Spinal cord (tissue), 10 donors: ENCODE results near the gene NPTXR. TPM values are rescaled to one million over a fixed set of nuclear protein-coding genes. Genes with fewer than 3 reads are reported as not detected.
A peak's percentile ranks its signal among the peaks of the same experiment; 100 is the strongest.

ENCODE experiments used
- DNase-seq, 6 donors: peaks; one replicate each; pipeline versions ENCODE4 v3.0.0 to v3.0.0-alpha.2; 2013 to 2015; ENCODE audit warnings: low spot score in 6 of 6, low read depth in 4 of 6
- H3K27ac ChIP-seq: one replicate; pipeline ENCODE4 v1.5.1; 2013; ENCODE audit warnings: low read depth, low read length, control low read depth
- H3K27me3 ChIP-seq: one replicate; pipeline ENCODE4 v1.6.1; 2013; ENCODE audit warnings: low read length; ENCODE audit not compliant: control insufficient read depth, insufficient read depth
- H3K36me3 ChIP-seq: one replicate; pipeline ENCODE4 v1.6.1; 2013; ENCODE audit warnings: low read length; ENCODE audit not compliant: control insufficient read depth, insufficient read depth
- H3K4me1 ChIP-seq: one replicate; pipeline ENCODE4 v1.6.1; 2013; ENCODE audit warnings: low read length; ENCODE audit not compliant: control insufficient read depth, insufficient read depth
- H3K4me3 ChIP-seq: one replicate; pipeline ENCODE4 v1.5.1; 2013; ENCODE audit warnings: low read depth, low read length, control low read depth
- H3K9me3 ChIP-seq: one replicate; pipeline ENCODE4 v1.6.1; 2013; ENCODE audit warnings: low read length; ENCODE audit not compliant: control insufficient read depth, insufficient read depth
- WGBS: methylation state at CpG from one replicate; pipeline ENCODE4 v1.1.5; 2013; ENCODE audit warnings: missing lambda C conversion rate; ENCODE audit not compliant: insufficient coverage; 5-methylcytosine and 5-hydroxymethylcytosine counted together
- polyA plus RNA-seq, 2 donors: library from polyadenylated mRNA; unstranded; fragments of 120-200 nt; gene quantifications; one replicate each; pipeline ENCODE4 v1.2.1, GENCODE V29; 2013; ENCODE audit not compliant: insufficient read length in 2 of 2
- total RNA-seq, 2 donors: library from RNA; depleted of rRNA in 1 of 2; stranded (reverse); fragments of 120-200 nt in 1 of 2; fragments of >200 nt in 1 of 2; gene quantifications; one replicate each; pipeline versions ENCODE4 v1.2.3 to v1.2.4, GENCODE V29; 2013 to 2014
- donor health status: healthy.

NPTXR gene
- total and polyA plus RNA-seq, 4 donors, result 12.0 to 94.0 (median 59.8) TPM

- no peak for DNase-seq
- peaks cover 47% of the 10 kb centered on the region for H3K4me1 ChIP-seq
- WGBS, result 69% methylated on average over 5 of the region's 14 CpGs
- no peak overlapping the region for H3K27ac ChIP-seq
- no peaks in the 10 kb centered on the region for H3K27me3 ChIP-seq
- H3K36me3 ChIP-seq, result peaks cover 61% of the 10 kb centered on the region
- no peaks in the 10 kb centered on the region for H3K9me3 ChIP-seq
- no peak overlapping the region for H3K4me3 ChIP-seq
Measured at GRCh38 chr22:38783095-38783615, 60.7 kb downstream of the NPTXR start.

GRCh38 chr22:38782402-38783094 lies 61.3 kb downstream of the NPTXR start:
- H3K9me3 ChIP-seq, result no peaks in the 10 kb centered on the region
- no peak overlapping the region for H3K27ac ChIP-seq
- H3K4me1 ChIP-seq, result peaks cover 41% of the 10 kb centered on the region
- peak in 1 of 6 donors; percentile 43 for DNase-seq
- H3K4me3 ChIP-seq, result no peak overlapping the region
- WGBS, result 49% methylated on average over 5 of the region's 13 CpGs
- no peaks in the 10 kb centered on the region for H3K27me3 ChIP-seq
- peaks cover 66% of the 10 kb centered on the region for H3K36me3 ChIP-seq

GRCh38 chr22:38781033-38781432 lies 62.8 kb downstream of the NPTXR start:
- DNase-seq, result peak in 1 of 6 donors; percentile 65
- Histone ChIP-seq H3K36me3 (peaks cover 71% of the 10 kb centered on the region), H3K9me3 (no peaks in the 10 kb centered on the region), H3K27ac (no peak overlapping the region), H3K4me3 (no peak overlapping the region), H3K27me3 (no peaks in the 10 kb centered on the region), H3K4me1 (peaks cover 27% of the 10 kb centered on the region)
- WGBS, result 86% methylated on average over 11 of the region's 13 CpGs

- no peak for DNase-seq
- no peak overlapping the region for H3K27ac ChIP-seq
Measured at GRCh38 chr22:38777087-38777671, 66.6 kb downstream of the NPTXR start.

GRCh38 chr22:38776086-38776485 lies 67.7 kb downstream of the NPTXR start:
- DNase-seq, result no peak
- Histone ChIP-seq H3K36me3 (peaks cover 46% of the 10 kb centered on the region), H3K27me3 (no peaks in the 10 kb centered on the region), H3K9me3 (no peaks in the 10 kb centered on the region), H3K4me3 (no peak overlapping the region), H3K27ac (no peak overlapping the region), H3K4me1 (peaks cover 13% of the 10 kb centered on the region)
- WGBS, result 30% methylated on average over 6 of the region's 6 CpGs

More at GRCh38 chr22:38777087-38777671, 66.6 kb downstream of the NPTXR start:
- peaks cover 16% of the 10 kb centered on the region for H3K4me1 ChIP-seq
- H3K4me3 ChIP-seq, result no peak overlapping the region
- 85% methylated on average over 22 of the region's 27 CpGs for WGBS
- H3K27me3 ChIP-seq, result no peaks in the 10 kb centered on the region
- no peaks in the 10 kb centered on the region for H3K9me3 ChIP-seq
- H3K36me3 ChIP-seq, result peaks cover 56% of the 10 kb centered on the region

- no peak for DNase-seq
- H3K27ac ChIP-seq, result no peak overlapping the region
- H3K4me1 ChIP-seq, result peaks cover 8% of the 10 kb centered on the region
- H3K27me3 ChIP-seq, result no peaks in the 10 kb centered on the region
- no peak overlapping the region for H3K4me3 ChIP-seq
- H3K9me3 ChIP-seq, result no peaks in the 10 kb centered on the region
- 61% methylated on average over 10 of the region's 13 CpGs for WGBS
- peaks cover 42% of the 10 kb centered on the region for H3K36me3 ChIP-seq
Measured at GRCh38 chr22:38775656-38776055, 68.2 kb downstream of the NPTXR start.

- WGBS, result 83% methylated on average over 5 of the region's 11 CpGs
- no peaks in the 10 kb centered on the region for H3K27me3 ChIP-seq
- DNase-seq, result no peak
- peaks cover 32% of the 10 kb centered on the region for H3K36me3 ChIP-seq
- H3K9me3 ChIP-seq, result no peaks in the 10 kb centered on the region
- peaks cover 5% of the 10 kb centered on the region for H3K4me1 ChIP-seq
- no peak overlapping the region for H3K4me3 ChIP-seq
- H3K27ac ChIP-seq, result no peak overlapping the region
Measured at GRCh38 chr22:38774496-38775166, 69.2 kb downstream of the NPTXR start.

GRCh38 chr22:38773363-38773946 lies 70.4 kb downstream of the NPTXR start:
- Histone ChIP-seq H3K9me3 (no peaks in the 10 kb centered on the region), H3K4me1 (peaks cover 13% of the 10 kb centered on the region), H3K27ac (no peak overlapping the region), H3K27me3 (no peaks in the 10 kb centered on the region), H3K4me3 (no peak overlapping the region), H3K36me3 (peaks cover 20% of the 10 kb centered on the region)
- WGBS, result 93% methylated on average over 4 of the region's 4 CpGs
- DNase-seq, result no peak

GRCh38 chr22:38772623-38772873 lies 71.3 kb downstream of the NPTXR start:
- no peak overlapping the region for H3K4me3 ChIP-seq
- no peak overlapping the region for H3K27ac ChIP-seq
- H3K36me3 ChIP-seq, result peaks cover 12% of the 10 kb centered on the region
- H3K4me1 ChIP-seq, result peaks cover 13% of the 10 kb centered on the region
- no peaks in the 10 kb centered on the region for H3K9me3 ChIP-seq
- DNase-seq, result no peak
- 82% methylated on average over 8 of the region's 8 CpGs for WGBS
- no peaks in the 10 kb centered on the region for H3K27me3 ChIP-seq
